ENCODE measurements around the gene UIMC1.

UIMC1 gene

GRCh38 chr5:176888016-176888864 is 118.3 kb downstream of the UIMC1 start:
- H3K79me2 ChIP-seq (ENCODE audit: insufficient read depth, low read length) = no peaks in the 10 kb centered on the region
- no peaks in the 10 kb centered on the region for H3K36me3 ChIP-seq (ENCODE audit: low read length)
- H3K4me2 ChIP-seq (ENCODE audit: low read depth, low read length, poor library complexity, severe bottlenecking) = no peak overlapping the region
- no peak overlapping the region for H2AFZ ChIP-seq (ENCODE audit: low read depth, low read length, severe bottlenecking)
- H3K9ac ChIP-seq (ENCODE audit: low read length) = no peak overlapping the region
- H3K9me2 ChIP-seq (replicated peaks; ENCODE audit: insufficient read depth, low read length) = no peaks in the 10 kb centered on the region
- H3K27me3 ChIP-seq (ENCODE audit: low read length) = no peaks in the 10 kb centered on the region
- no peak for TF ChIP-seq EZH2phosphoT487 (conservative IDR thresholded peaks at IDR 0.05; ENCODE audit: low read length)
- no peak for TF ChIP-seq CTCF (IDR thresholded peaks at IDR 0.05; ENCODE audit: insufficient read depth, low read length, poor library complexity, severe bottlenecking)
- H3K4me3 ChIP-seq (ENCODE audit: insufficient read depth, low read length, poor library complexity, severe bottlenecking) = no peak overlapping the region
- H3F3A ChIP-seq (ENCODE audit: insufficient read depth) = no peaks in the 10 kb centered on the region
- H3K9me3 ChIP-seq (ENCODE audit: insufficient read depth, low read length) = no peaks in the 10 kb centered on the region
- H4K20me1 ChIP-seq (ENCODE audit: low read depth, low read length) = no peaks in the 10 kb centered on the region
- no peak overlapping the region for H3K27ac ChIP-seq (ENCODE audit: low read depth, low read length)

GRCh38 chr5:176887252-176887849 is 119.2 kb downstream of the UIMC1 start:
- Histone ChIP-seq H3F3A (ENCODE audit: insufficient read depth) (no peaks in the 10 kb centered on the region), H4K20me1 (ENCODE audit: low read depth, low read length) (no peaks in the 10 kb centered on the region), H3K4me2 (ENCODE audit: low read depth, low read length, poor library complexity, severe bottlenecking) (no peak overlapping the region), H3K27ac (ENCODE audit: low read depth, low read length) (no peak overlapping the region), H3K36me3 (ENCODE audit: low read length) (no peaks in the 10 kb centered on the region), H3K4me3 (ENCODE audit: insufficient read depth, low read length, poor library complexity, severe bottlenecking) (no peak overlapping the region), H3K9me3 (ENCODE audit: insufficient read depth, low read length) (no peaks in the 10 kb centered on the region), H3K79me2 (ENCODE audit: insufficient read depth, low read length) (no peaks in the 10 kb centered on the region), H3K9me2 (replicated peaks; ENCODE audit: insufficient read depth, low read length) (no peaks in the 10 kb centered on the region), H2AFZ (ENCODE audit: low read depth, low read length, severe bottlenecking) (no peak overlapping the region), H3K27me3 (ENCODE audit: low read length) (no peaks in the 10 kb centered on the region), H3K9ac (ENCODE audit: low read length) (no peak overlapping the region)
- TF ChIP-seq CTCF (IDR thresholded peaks at IDR 0.05; ENCODE audit: insufficient read depth, low read length, poor library complexity, severe bottlenecking) (no peak), EZH2phosphoT487 (conservative IDR thresholded peaks at IDR 0.05; ENCODE audit: low read length) (no peak)

- Histone ChIP-seq H2AFZ (ENCODE audit: low read depth, low read length, severe bottlenecking) (no peak overlapping the region), H3K27ac (ENCODE audit: low read depth, low read length) (no peak overlapping the region), H3K36me3 (ENCODE audit: low read length) (no peaks in the 10 kb centered on the region), H3K9me2 (replicated peaks; ENCODE audit: insufficient read depth, low read length) (no peaks in the 10 kb centered on the region), H3K9ac (ENCODE audit: low read length) (no peak overlapping the region), H3K4me2 (ENCODE audit: low read depth, low read length, poor library complexity, severe bottlenecking) (no peak overlapping the region), H4K20me1 (ENCODE audit: low read depth, low read length) (no peaks in the 10 kb centered on the region), H3K9me3 (ENCODE audit: insufficient read depth, low read length) (no peaks in the 10 kb centered on the region), H3F3A (ENCODE audit: insufficient read depth) (no peaks in the 10 kb centered on the region), H3K27me3 (ENCODE audit: low read length) (no peaks in the 10 kb centered on the region), H3K79me2 (ENCODE audit: insufficient read depth, low read length) (no peaks in the 10 kb centered on the region), H3K4me3 (ENCODE audit: insufficient read depth, low read length, poor library complexity, severe bottlenecking) (no peak overlapping the region)
- TF ChIP-seq EZH2phosphoT487 (conservative IDR thresholded peaks at IDR 0.05; ENCODE audit: low read length) (no peak), CTCF (IDR thresholded peaks at IDR 0.05; ENCODE audit: insufficient read depth, low read length, poor library complexity, severe bottlenecking) (no peak)
These were observed 120.0 kb downstream of the UIMC1 start for GRCh38 chr5:176886336-176887251.

Data from SU-DHL-6 (cell line).